GM23338 (cell line): ENCODE data around the gene EIF4A3. TPM values are rescaled to one million over a fixed set of nuclear protein-coding genes. Genes with fewer than 3 reads are reported as not detected.

Experiments
- ATAC-seq: fragments of 200-7000 bp; cut with Tn5 transposase; 3 replicates; pipeline ENCODE4 v1.9.1; 2020
- DNase-seq: peaks from one replicate; pipeline ENCODE4 v3.0.0-alpha.2; 2015; ENCODE audit warnings: low spot score
- H2AFZ ChIP-seq: fragments of 200-600 bp; sonication (generic); 2 replicates; pipeline ENCODE4 v1.8.0; 2016; ENCODE audit warnings: antibody characterized with exemption, mild to moderate bottlenecking, moderate library complexity
- H3F3A ChIP-seq: fragments of 200-600 bp; sonication (generic); replicated peaks from 2 replicates; pipeline ENCODE4 v1.8.0; 2017; ENCODE audit warnings: antibody characterized with exemption, mixed run types, low read depth
- H3K27ac ChIP-seq: fragments of 200-600 bp; sonication (generic); 2 replicates; pipeline ENCODE4 v1.6.1; 2016; ENCODE audit warnings: low read depth
- H3K27me3 ChIP-seq: fragments of 200-600 bp; sonication (generic); 2 replicates; pipeline ENCODE4 v1.8.0; 2016; ENCODE audit warnings: mild to moderate bottlenecking, mixed run types, moderate library complexity; ENCODE audit not compliant: insufficient read depth
- H3K36me3 ChIP-seq: fragments of 200-600 bp; sonication (generic); 2 replicates; pipeline ENCODE4 v1.8.0; 2016; ENCODE audit warnings: mild to moderate bottlenecking; ENCODE audit not compliant: insufficient read depth
- H3K4me1 ChIP-seq: fragments of 200-600 bp; sonication (generic); 2 replicates; pipeline ENCODE4 v1.8.0; 2016; ENCODE audit warnings: mild to moderate bottlenecking, moderate library complexity; ENCODE audit not compliant: insufficient read depth
- H3K4me2 ChIP-seq: fragments of 200-600 bp; sonication (generic); 2 replicates; pipeline ENCODE4 v1.7.1; 2017; ENCODE audit warnings: mixed run types
- H3K4me3 ChIP-seq: fragments of 200-600 bp; sonication (generic); 2 replicates; pipeline ENCODE4 v1.6.1; 2016; ENCODE audit warnings: mixed run types
- H3K79me2 ChIP-seq: fragments of 200-600 bp; sonication (generic); replicated peaks from 2 replicates; pipeline ENCODE4 v1.8.0; 2017; ENCODE audit warnings: mild to moderate bottlenecking; ENCODE audit not compliant: insufficient read depth
- H3K9me2 ChIP-seq: fragments of 200-600 bp; sonication (generic); 2 replicates; pipeline ENCODE4 v1.8.0; 2017; ENCODE audit not compliant: insufficient read depth
- H4K20me1 ChIP-seq: fragments of 200-600 bp; sonication (generic); replicated peaks from 2 replicates; pipeline ENCODE4 v1.8.0; 2017; ENCODE audit warnings: mild to moderate bottlenecking; ENCODE audit not compliant: insufficient read depth
- H3K27ac Mint-ChIP-seq: 2 replicates; pipeline ENCODE4 v1.8.0; 2020; ENCODE audit warnings: inconsistent platforms, mild to moderate bottlenecking, moderate library complexity, mixed read lengths
- H3K27me3 Mint-ChIP-seq: 3 replicates; pipeline ENCODE4 v1.8.0; 2022; ENCODE audit warnings: low read depth, mild to moderate bottlenecking, moderate library complexity, mixed read lengths, inconsistent platforms; ENCODE audit not compliant: insufficient read depth, poor library complexity
- H3K36me3 Mint-ChIP-seq: 3 replicates; pipeline ENCODE4 v1.8.0; 2021; ENCODE audit warnings: low read depth, mild to moderate bottlenecking, inconsistent platforms, moderate library complexity, mixed read lengths
- H3K4me1 Mint-ChIP-seq: 3 replicates; pipeline ENCODE4 v1.8.0; 2020; ENCODE audit warnings: mild to moderate bottlenecking, inconsistent platforms, mixed read lengths
- H3K4me3 Mint-ChIP-seq: 3 replicates; pipeline ENCODE4 v1.8.0; 2021; ENCODE audit warnings: moderate library complexity, mild to moderate bottlenecking, inconsistent platforms, mixed read lengths
- H3K9me3 Mint-ChIP-seq: 3 replicates; pipeline ENCODE4 v1.8.0; 2020; ENCODE audit warnings: moderate library complexity, mild to moderate bottlenecking, inconsistent platforms, mixed read lengths
- CREB1 ChIP-seq: fragments of 250-450 bp; sonication (Bioruptor Pico); IDR thresholded peaks from 2 replicates; pipeline ENCODE4 v1.5.0; 2020; ENCODE audit warnings: low read depth, mild to moderate bottlenecking, moderate library complexity
- EZH2 ChIP-seq: fragments of 200-600 bp; sonication (generic); IDR thresholded peaks from one replicate; pipeline ENCODE4 v1.8.0; 2017; ENCODE audit warnings: antibody characterized with exemption, mild to moderate bottlenecking, low read depth; ENCODE audit not compliant: unreplicated experiment
- EZH2phosphoT487 ChIP-seq: fragments of 200-600 bp; sonication (generic); IDR thresholded peaks from one replicate; pipeline ENCODE4 v1.8.1; 2018; ENCODE audit warnings: antibody characterized with exemption; ENCODE audit not compliant: unreplicated experiment
- JUNB ChIP-seq: IDR thresholded peaks from one replicate; pipeline ENCODE4 v1.6.1; 2016; ENCODE audit warnings: antibody characterized with exemption; ENCODE audit not compliant: unreplicated experiment
- NANOG ChIP-seq: IDR thresholded peaks from 2 replicates; pipeline ENCODE4 v1.6.1; 2016; ENCODE audit warnings: antibody characterized with exemption, borderline replicate concordance
- REST ChIP-seq: IDR thresholded peaks from one replicate; pipeline ENCODE4 v1.6.1; 2018; ENCODE audit warnings: antibody characterized with exemption; ENCODE audit not compliant: unreplicated experiment
- ZNF114 ChIP-seq: fragments of 250-450 bp; sonication (Bioruptor Pico); IDR thresholded peaks from 2 replicates; pipeline ENCODE4 v1.5.0; 2020; ENCODE audit warnings: mild to moderate bottlenecking, moderate library complexity
- ZNF331 ChIP-seq: fragments of 250-450 bp; sonication (Bioruptor Pico); IDR thresholded peaks from 2 replicates; pipeline ENCODE4 v1.5.0; 2020; ENCODE audit warnings: low read depth, mild to moderate bottlenecking, moderate library complexity
- polyA plus RNA-seq: library from polyadenylated mRNA; unstranded; fragments of >200 nt; fragmentation: Nextera tagmentation; extraction: Ambion mirVana; gene quantifications from 2 replicates; pipeline ENCODE4 v1.2.1, GENCODE V29; 2016
- total RNA-seq: library from RNA; depleted of rRNA; stranded (reverse); fragments of >200 nt; shearing (Covaris generic); gene quantifications from 2 replicates; pipeline ENCODE4 v1.2.3, GENCODE V29; 2014
- TF ChIP-seq, protein P1 (sequence below): fragments of 250-450 bp; sonication (Bioruptor Pico); IDR thresholded peaks from 2 replicates; pipeline ENCODE4 v1.5.0; 2020; ENCODE audit warnings: mild to moderate bottlenecking, moderate library complexity
- TF ChIP-seq, protein P2 (sequence below): IDR thresholded peaks from 2 replicates; pipeline ENCODE4 v1.6.1; 2016; ENCODE audit warnings: antibody characterized with exemption
- TF ChIP-seq, protein P3 (sequence below), 2 experiments: fragments of 200-600 bp in 1 of 2; sonication (generic) in 1 of 2; conservative IDR thresholded peaks; 2 replicates each; pipeline versions ENCODE4 v1.5.1 to v1.6.1; 2016 to 2017; ENCODE audit warnings: antibody characterized with exemption in 2 of 2, low read depth in 2 of 2, mild to moderate bottlenecking in 2 of 2, moderate library complexity in 1 of 2

The EIF4A3 gene
- total and polyA plus RNA-seq, 2 experiments from 2014 or later, result 146 to 156 TPM

DNA sequence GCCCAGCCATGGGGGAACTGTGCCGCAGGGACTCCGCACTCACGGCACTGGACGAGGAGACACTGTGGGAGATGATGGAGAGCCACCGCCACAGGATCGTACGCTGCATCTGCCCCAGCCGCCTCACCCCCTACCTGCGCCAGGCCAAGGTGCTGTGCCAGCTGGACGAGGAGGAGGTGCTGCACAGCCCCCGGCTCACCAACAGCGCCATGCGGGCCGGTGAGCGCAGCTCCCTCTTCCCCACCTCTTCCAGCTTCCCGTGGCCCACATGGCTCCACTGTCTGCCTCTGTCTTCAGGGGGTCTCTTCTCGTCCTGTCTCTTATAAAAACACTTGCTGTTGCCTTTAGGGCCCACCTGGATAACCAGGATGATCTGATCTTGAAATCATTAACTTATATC, 34.5 kb upstream of the EIF4A3 start:
- H2AFZ ChIP-seq, result no peak overlapping the region
- no peak for TF ChIP-seq JUNB
- TF ChIP-seq EZH2phosphoT487, result no peak
- no peak for TF ChIP-seq REST
- TF ChIP-seq CREB1, result no peak
- TF ChIP-seq, protein P1, sequence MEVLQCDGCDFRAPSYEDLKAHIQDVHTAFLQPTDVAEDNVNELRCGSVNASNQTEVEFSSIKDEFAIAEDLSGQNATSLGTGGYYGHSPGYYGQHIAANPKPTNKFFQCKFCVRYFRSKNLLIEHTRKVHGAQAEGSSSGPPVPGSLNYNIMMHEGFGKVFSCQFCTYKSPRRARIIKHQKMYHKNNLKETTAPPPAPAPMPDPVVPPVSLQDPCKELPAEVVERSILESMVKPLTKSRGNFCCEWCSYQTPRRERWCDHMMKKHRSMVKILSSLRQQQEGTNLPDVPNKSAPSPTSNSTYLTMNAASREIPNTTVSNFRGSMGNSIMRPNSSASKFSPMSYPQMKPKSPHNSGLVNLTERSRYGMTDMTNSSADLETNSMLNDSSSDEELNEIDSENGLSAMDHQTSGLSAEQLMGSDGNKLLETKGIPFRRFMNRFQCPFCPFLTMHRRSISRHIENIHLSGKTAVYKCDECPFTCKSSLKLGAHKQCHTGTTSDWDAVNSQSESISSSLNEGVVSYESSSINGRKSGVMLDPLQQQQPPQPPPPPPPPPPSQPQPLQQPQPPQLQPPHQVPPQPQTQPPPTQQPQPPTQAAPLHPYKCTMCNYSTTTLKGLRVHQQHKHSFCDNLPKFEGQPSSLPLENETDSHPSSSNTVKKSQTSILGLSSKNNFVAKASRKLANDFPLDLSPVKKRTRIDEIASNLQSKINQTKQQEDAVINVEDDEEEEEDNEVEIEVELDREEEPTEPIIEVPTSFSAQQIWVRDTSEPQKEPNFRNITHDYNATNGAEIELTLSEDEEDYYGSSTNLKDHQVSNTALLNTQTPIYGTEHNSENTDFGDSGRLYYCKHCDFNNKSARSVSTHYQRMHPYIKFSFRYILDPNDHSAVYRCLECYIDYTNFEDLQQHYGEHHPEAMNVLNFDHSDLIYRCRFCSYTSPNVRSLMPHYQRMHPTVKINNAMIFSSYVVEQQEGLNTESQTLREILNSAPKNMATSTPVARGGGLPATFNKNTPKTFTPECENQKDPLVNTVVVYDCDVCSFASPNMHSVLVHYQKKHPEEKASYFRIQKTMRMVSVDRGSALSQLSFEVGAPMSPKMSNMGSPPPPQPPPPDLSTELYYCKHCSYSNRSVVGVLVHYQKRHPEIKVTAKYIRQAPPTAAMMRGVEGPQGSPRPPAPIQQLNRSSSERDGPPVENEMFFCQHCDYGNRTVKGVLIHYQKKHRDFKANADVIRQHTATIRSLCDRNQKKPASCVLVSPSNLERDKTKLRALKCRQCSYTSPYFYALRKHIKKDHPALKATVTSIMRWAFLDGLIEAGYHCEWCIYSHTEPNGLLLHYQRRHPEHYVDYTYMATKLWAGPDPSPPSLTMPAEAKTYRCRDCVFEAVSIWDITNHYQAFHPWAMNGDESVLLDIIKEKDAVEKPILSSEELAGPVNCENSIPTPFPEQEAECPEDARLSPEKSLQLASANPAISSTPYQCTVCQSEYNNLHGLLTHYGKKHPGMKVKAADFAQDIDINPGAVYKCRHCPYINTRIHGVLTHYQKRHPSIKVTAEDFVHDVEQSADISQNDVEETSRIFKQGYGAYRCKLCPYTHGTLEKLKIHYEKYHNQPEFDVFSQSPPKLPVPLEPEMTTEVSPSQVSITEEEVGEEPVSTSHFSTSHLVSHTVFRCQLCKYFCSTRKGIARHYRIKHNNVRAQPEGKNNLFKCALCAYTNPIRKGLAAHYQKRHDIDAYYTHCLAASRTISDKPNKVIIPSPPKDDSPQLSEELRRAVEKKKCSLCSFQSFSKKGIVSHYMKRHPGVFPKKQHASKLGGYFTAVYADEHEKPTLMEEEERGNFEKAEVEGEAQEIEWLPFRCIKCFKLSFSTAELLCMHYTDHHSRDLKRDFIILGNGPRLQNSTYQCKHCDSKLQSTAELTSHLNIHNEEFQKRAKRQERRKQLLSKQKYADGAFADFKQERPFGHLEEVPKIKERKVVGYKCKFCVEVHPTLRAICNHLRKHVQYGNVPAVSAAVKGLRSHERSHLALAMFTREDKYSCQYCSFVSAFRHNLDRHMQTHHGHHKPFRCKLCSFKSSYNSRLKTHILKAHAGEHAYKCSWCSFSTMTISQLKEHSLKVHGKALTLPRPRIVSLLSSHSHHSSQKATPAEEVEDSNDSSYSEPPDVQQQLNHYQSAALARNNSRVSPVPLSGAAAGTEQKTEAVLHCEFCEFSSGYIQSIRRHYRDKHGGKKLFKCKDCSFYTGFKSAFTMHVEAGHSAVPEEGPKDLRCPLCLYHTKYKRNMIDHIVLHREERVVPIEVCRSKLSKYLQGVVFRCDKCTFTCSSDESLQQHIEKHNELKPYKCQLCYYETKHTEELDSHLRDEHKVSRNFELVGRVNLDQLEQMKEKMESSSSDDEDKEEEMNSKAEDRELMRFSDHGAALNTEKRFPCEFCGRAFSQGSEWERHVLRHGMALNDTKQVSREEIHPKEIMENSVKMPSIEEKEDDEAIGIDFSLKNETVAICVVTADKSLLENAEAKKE, result no peak
- TF ChIP-seq, protein P2, sequence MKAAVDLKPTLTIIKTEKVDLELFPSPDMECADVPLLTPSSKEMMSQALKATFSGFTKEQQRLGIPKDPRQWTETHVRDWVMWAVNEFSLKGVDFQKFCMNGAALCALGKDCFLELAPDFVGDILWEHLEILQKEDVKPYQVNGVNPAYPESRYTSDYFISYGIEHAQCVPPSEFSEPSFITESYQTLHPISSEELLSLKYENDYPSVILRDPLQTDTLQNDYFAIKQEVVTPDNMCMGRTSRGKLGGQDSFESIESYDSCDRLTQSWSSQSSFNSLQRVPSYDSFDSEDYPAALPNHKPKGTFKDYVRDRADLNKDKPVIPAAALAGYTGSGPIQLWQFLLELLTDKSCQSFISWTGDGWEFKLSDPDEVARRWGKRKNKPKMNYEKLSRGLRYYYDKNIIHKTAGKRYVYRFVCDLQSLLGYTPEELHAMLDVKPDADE, result no peak
- no peak for TF ChIP-seq NANOG
- TF ChIP-seq EZH2, result no peak
- TF ChIP-seq, protein P3, sequence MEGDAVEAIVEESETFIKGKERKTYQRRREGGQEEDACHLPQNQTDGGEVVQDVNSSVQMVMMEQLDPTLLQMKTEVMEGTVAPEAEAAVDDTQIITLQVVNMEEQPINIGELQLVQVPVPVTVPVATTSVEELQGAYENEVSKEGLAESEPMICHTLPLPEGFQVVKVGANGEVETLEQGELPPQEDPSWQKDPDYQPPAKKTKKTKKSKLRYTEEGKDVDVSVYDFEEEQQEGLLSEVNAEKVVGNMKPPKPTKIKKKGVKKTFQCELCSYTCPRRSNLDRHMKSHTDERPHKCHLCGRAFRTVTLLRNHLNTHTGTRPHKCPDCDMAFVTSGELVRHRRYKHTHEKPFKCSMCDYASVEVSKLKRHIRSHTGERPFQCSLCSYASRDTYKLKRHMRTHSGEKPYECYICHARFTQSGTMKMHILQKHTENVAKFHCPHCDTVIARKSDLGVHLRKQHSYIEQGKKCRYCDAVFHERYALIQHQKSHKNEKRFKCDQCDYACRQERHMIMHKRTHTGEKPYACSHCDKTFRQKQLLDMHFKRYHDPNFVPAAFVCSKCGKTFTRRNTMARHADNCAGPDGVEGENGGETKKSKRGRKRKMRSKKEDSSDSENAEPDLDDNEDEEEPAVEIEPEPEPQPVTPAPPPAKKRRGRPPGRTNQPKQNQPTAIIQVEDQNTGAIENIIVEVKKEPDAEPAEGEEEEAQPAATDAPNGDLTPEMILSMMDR (conservative IDR thresholded peaks at IDR 0.05; ENCODE audit: low read depth in 2 of 2), result no peak
- TF ChIP-seq ZNF331 (CRISPR knock-in tag), result no peak
- TF ChIP-seq ZNF114 (CRISPR knock-in tag), result no peak
- H4K20me1 ChIP-seq, result no peaks in the 10 kb centered on the region
- H3K27me3 Mint-ChIP-seq, result peaks cover 5% of the 10 kb centered on the region
- no peak for DNase-seq
- H3K4me1 ChIP-seq, result no peaks in the 10 kb centered on the region
- no peak overlapping the region for H3K4me3 Mint-ChIP-seq
- no peaks in the 10 kb centered on the region for H3K79me2 ChIP-seq
- no peaks in the 10 kb centered on the region for H3K36me3 Mint-ChIP-seq
- no peaks in the 10 kb centered on the region for H3K9me2 ChIP-seq
- H3K36me3 ChIP-seq, result no peaks in the 10 kb centered on the region
- H3K27ac Mint-ChIP-seq, result no peak overlapping the region
- H3K27ac ChIP-seq, result no peak overlapping the region
- H3F3A ChIP-seq, result no peaks in the 10 kb centered on the region
- H3K4me1 Mint-ChIP-seq, result no peaks in the 10 kb centered on the region; the same call in 2 of the 3 replicates
- no peak overlapping the region for H3K4me2 ChIP-seq
- ATAC-seq, result no peak
- no peaks in the 10 kb centered on the region for H3K27me3 ChIP-seq
- no peaks in the 10 kb centered on the region for H3K9me3 Mint-ChIP-seq
- H3K4me3 ChIP-seq, result no peak overlapping the region
